HEK293 (cell line): ENCODE data around the gene TSPEAR.

Experiments
- CTCF ChIA-PET: fragments of 350-600 bp; formaldehyde crosslinking; extraction: SDS; loops from one replicate; lab custom pipeline; 2021; ENCODE audit warnings: antibody characterized with exemption; lab: Yijun Ruan, JAX
- POLR2A ChIA-PET: fragments of 300-600 bp; formaldehyde crosslinking; extraction: SDS; loops from one replicate; lab custom pipeline; 2020; ENCODE audit warnings: antibody characterized with exemption, inconsistent platforms; lab: Yijun Ruan, JAX
- H3K27ac ChIP-seq: fragments of 200-500 bp; sonication (Bioruptor generic); 2 replicates; pipeline ENCODE4 v1.5.1; 2014; ENCODE audit warnings: low read depth, low read length, control low read depth, inconsistent platforms; ENCODE audit errors: extremely low read depth
- H3K36me3 ChIP-seq, 2 experiments: fragments of 200-500 bp in 1 of 2; sonication (Bioruptor generic) in 1 of 2; 1 replicate in 1 of 2; 2 replicates in 1 of 2; pipeline ENCODE4 v1.5.1; 2014 to 2017; ENCODE audit warnings: inconsistent platforms in 2 of 2, low read length in 2 of 2; ENCODE audit not compliant: control insufficient read depth in 2 of 2, insufficient read depth in 1 of 2
- H3K4me1 ChIP-seq: fragments of 200-500 bp; sonication (Bioruptor generic); 2 replicates; pipeline ENCODE4 v1.5.1; 2014; ENCODE audit warnings: mild to moderate bottlenecking, low read length, inconsistent platforms; ENCODE audit not compliant: control insufficient read depth, insufficient read depth
- H3K4me3 ChIP-seq: 2 replicates; pipeline ENCODE4 v1.5.1; 2011; ENCODE audit warnings: low read depth, mild to moderate bottlenecking, control low read depth, low read length, moderate library complexity
- H3K9me3 ChIP-seq: fragments of 200-500 bp; sonication (Bioruptor generic); 2 replicates; pipeline ENCODE4 v1.5.1; 2014; ENCODE audit warnings: low read depth, low read length, inconsistent platforms; ENCODE audit not compliant: control insufficient read depth, insufficient read depth
- GLIS1 ChIP-seq: fragments of 450-650 bp; formaldehyde crosslinking; IDR thresholded peaks from 2 replicates; pipeline ENCODE4 v1.5.1; 2016; ENCODE audit warnings: missing biosample characterization, missing genetic modification characterization
- HOXD13 ChIP-seq: sonication (generic); formaldehyde crosslinking; IDR thresholded peaks from 2 replicates; pipeline ENCODE4 v1.8.0; 2022; ENCODE audit warnings: missing genetic modification reagents, borderline replicate concordance
- KLF1 ChIP-seq: fragments of 450-650 bp; formaldehyde crosslinking; IDR thresholded peaks from 2 replicates; pipeline ENCODE4 v1.5.1; 2016; ENCODE audit warnings: missing biosample characterization, missing genetic modification characterization
- SCRT2 ChIP-seq: fragments of 450-650 bp; formaldehyde crosslinking; IDR thresholded peaks from 2 replicates; pipeline ENCODE4 v1.5.1; 2016; ENCODE audit warnings: missing biosample characterization, missing genetic modification characterization
- ZFP37 ChIP-seq: fragments of 450-650 bp; formaldehyde crosslinking; IDR thresholded peaks from 2 replicates; pipeline ENCODE4 v1.5.1; 2016; ENCODE audit warnings: missing biosample characterization, missing genetic modification characterization
- ZNF133 ChIP-seq: fragments of 450-650 bp; formaldehyde crosslinking; IDR thresholded peaks from 2 replicates; pipeline ENCODE4 v1.5.1; 2016; ENCODE audit warnings: missing biosample characterization, missing genetic modification characterization
- ZNF341 ChIP-seq: fragments of 450-650 bp; formaldehyde crosslinking; IDR thresholded peaks from 2 replicates; pipeline ENCODE4; 2016; ENCODE audit warnings: low read depth, missing biosample characterization, missing genetic modification characterization
- ZNF560 ChIP-seq: fragments of 450-650 bp; formaldehyde crosslinking; IDR thresholded peaks from 2 replicates; pipeline ENCODE4 v1.5.1; 2017; ENCODE audit warnings: missing biosample characterization, missing genetic modification characterization, borderline replicate concordance
- ZNF658 ChIP-seq: fragments of 450-650 bp; formaldehyde crosslinking; IDR thresholded peaks from 2 replicates; pipeline ENCODE4; 2016; ENCODE audit warnings: missing biosample characterization, missing genetic modification characterization
- ZNF837 ChIP-seq: fragments of 450-650 bp; formaldehyde crosslinking; IDR thresholded peaks from 2 replicates; pipeline ENCODE4 v1.5.1; 2016; ENCODE audit warnings: missing biosample characterization, missing genetic modification characterization
- ZNF843 ChIP-seq: fragments of 450-650 bp; formaldehyde crosslinking; IDR thresholded peaks from 2 replicates; pipeline ENCODE4 v1.5.1; 2016; ENCODE audit warnings: missing biosample characterization, missing genetic modification characterization
- TF ChIP-seq, protein P1 (sequence below): fragments of 450-650 bp; formaldehyde crosslinking; IDR thresholded peaks from 2 replicates; pipeline ENCODE4 v1.5.1; 2017; ENCODE audit warnings: missing biosample characterization, missing genetic modification characterization
- TF ChIP-seq, protein P2 (sequence below): fragments of 450-650 bp; formaldehyde crosslinking; conservative IDR thresholded peaks from 2 replicates; pipeline ENCODE4 v1.5.1; 2016; ENCODE audit warnings: low read depth, missing biosample characterization, missing genetic modification characterization
- TF ChIP-seq, protein P3 (sequence below): fragments of 450-650 bp; formaldehyde crosslinking; IDR thresholded peaks from 2 replicates; pipeline ENCODE4 v1.5.1; 2016; ENCODE audit warnings: missing biosample characterization, missing genetic modification characterization

Gene TSPEAR

DNA sequence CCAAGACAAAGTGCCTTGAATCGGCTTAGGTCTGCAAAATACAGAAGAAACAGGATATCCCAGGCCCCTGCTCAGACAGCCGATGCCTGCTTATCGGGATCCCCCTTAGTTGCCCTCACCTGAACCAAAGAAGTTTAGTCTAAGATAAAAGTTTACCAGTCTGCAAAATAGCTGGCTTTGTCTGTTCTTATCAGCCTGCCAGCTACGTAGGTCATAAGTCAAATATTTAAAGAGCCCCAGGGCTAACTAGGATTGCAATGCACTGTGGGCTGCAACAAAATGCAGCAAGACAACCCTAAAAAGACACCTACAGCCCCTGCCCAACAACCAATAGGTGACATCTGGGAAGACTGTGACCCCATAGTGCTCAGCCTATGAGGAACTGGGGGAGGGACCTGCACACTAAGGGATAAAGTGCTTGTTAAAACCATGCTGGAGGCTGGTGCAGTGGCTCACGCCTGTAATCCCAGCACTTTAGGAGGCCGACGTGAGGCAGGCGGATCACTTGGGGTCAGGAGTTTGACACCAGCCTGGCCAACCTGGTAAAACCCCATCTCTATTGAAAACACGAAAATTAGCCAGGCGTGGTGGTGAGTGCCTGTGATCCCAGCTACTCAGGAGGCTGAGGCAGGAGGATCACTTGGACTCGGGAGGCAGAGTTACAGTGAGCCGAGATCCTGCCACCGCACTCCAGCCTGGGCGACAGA is 228.6 kb downstream of the TSPEAR start:
- CTCF ChIA-PET = interaction anchor here (0.7 to 1.6 kb wide), 5 partner anchors 12 to 279 kb away, joined by 3 to 6 read pairs (median 3); no protein-coding TSS in a partner anchor
- no peaks in the 10 kb centered on the region for H3K36me3 ChIP-seq
- H3K4me1 ChIP-seq = no peaks in the 10 kb centered on the region
- POLR2A ChIA-PET = interaction anchor here (0.6 kb wide), 1 partner anchor 138 kb away, joined by 4 read pairs; no protein-coding TSS in a partner anchor
- no peaks in the 10 kb centered on the region for H3K9me3 ChIP-seq
- H3K27ac ChIP-seq = no peak overlapping the region
- H3K4me3 ChIP-seq = no peak overlapping the region
- TF ChIP-seq ZNF837 (tag by site-specific recombination) = no peak
- TF ChIP-seq ZNF341 (tag by site-specific recombination) = no peak
- TF ChIP-seq GLIS1 (tag by site-specific recombination) = peak; percentile 52
- no peak for TF ChIP-seq ZNF843 (tag by site-specific recombination)
- TF ChIP-seq ZNF560 (tag by site-specific recombination) = no peak
- TF ChIP-seq ZNF658 = no peak
- no peak for TF ChIP-seq ZNF133 (tag by site-specific recombination)

DNA sequence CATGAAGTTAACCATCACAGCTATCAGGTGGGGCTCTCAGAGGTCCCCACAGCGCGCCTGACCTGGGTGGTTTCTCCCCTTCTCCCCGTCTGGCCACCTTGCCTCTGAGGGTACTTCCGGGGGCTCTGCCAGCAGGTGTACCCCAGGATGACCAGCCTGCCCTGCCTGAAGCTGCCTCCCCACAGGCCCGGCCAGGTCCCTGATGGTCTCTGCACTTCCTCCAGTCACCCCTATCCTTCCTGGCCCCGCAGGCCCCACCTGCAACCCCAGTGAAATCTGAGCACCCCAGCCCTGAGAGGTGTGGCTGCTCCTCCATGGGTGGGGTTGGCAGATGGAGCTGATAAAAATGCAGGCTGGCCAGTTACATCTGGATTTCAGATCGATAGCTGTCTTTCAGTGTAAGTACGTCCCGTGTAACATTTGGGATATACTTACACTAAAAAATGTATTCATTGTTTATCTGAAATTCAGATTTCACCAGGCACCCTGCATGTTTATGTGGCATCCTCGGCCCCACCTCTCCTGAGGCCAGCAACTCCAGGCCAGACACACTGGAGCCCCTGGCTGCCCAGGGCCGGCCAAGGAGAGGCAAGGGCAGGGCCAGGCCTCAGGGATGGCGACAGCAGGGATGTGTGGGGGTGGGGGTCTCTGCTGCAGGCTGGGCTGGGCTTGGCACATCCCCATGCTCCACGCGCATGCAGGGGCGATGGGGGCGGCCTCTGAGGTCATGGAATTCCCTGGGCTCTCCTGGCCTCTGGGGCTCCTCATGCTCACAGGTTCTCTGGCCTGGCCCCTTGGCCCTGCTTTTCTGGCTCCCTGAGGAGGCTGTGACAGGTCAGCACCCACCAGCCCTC is 230.9 kb downstream of the TSPEAR start:
- Histone ChIP-seq H3K36me3 (no peaks in the 10 kb centered on the region), H3K4me1 (no peaks in the 10 kb centered on the region), H3K4me3 (no peak overlapping the region), H3K27ac (no peak overlapping the region), H3K9me3 (no peaks in the 10 kb centered on the region)
- POLR2A ChIA-PET = no interaction called here
- CTCF ChIA-PET = interaction anchor here (0.6 to 1.9 kb wide), 11 partner anchors 10 to 313 kb away, joined by 3 to 11 read pairs (median 5); no protein-coding TSS in a partner anchor
- no peak for TF ChIP-seq ZFP37
- TF ChIP-seq SCRT2 (tag by site-specific recombination) = no peak
- TF ChIP-seq, protein P1, sequence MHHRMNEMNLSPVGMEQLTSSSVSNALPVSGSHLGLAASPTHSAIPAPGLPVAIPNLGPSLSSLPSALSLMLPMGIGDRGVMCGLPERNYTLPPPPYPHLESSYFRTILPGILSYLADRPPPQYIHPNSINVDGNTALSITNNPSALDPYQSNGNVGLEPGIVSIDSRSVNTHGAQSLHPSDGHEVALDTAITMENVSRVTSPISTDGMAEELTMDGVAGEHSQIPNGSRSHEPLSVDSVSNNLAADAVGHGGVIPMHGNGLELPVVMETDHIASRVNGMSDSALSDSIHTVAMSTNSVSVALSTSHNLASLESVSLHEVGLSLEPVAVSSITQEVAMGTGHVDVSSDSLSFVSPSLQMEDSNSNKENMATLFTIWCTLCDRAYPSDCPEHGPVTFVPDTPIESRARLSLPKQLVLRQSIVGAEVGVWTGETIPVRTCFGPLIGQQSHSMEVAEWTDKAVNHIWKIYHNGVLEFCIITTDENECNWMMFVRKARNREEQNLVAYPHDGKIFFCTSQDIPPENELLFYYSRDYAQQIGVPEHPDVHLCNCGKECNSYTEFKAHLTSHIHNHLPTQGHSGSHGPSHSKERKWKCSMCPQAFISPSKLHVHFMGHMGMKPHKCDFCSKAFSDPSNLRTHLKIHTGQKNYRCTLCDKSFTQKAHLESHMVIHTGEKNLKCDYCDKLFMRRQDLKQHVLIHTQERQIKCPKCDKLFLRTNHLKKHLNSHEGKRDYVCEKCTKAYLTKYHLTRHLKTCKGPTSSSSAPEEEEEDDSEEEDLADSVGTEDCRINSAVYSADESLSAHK (tag by site-specific recombination) = no peak
- no peak for TF ChIP-seq HOXD13 (CRISPR knock-in tag)
- TF ChIP-seq, protein P2, sequence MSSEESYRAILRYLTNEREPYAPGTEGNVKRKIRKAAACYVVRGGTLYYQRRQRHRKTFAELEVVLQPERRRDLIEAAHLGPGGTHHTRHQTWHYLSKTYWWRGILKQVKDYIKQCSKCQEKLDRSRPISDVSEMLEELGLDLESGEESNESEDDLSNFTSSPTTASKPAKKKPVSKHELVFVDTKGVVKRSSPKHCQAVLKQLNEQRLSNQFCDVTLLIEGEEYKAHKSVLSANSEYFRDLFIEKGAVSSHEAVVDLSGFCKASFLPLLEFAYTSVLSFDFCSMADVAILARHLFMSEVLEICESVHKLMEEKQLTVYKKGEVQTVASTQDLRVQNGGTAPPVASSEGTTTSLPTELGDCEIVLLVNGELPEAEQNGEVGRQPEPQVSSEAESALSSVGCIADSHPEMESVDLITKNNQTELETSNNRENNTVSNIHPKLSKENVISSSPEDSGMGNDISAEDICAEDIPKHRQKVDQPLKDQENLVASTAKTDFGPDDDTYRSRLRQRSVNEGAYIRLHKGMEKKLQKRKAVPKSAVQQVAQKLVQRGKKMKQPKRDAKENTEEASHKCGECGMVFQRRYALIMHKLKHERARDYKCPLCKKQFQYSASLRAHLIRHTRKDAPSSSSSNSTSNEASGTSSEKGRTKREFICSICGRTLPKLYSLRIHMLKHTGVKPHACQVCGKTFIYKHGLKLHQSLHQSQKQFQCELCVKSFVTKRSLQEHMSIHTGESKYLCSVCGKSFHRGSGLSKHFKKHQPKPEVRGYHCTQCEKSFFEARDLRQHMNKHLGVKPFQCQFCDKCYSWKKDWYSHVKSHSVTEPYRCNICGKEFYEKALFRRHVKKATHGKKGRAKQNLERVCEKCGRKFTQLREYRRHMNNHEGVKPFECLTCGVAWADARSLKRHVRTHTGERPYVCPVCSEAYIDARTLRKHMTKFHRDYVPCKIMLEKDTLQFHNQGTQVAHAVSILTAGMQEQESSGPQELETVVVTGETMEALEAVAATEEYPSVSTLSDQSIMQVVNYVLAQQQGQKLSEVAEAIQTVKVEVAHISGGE = no peak
- TF ChIP-seq KLF1 (tag by site-specific recombination) = peak; percentile 93
- TF ChIP-seq, protein P3, sequence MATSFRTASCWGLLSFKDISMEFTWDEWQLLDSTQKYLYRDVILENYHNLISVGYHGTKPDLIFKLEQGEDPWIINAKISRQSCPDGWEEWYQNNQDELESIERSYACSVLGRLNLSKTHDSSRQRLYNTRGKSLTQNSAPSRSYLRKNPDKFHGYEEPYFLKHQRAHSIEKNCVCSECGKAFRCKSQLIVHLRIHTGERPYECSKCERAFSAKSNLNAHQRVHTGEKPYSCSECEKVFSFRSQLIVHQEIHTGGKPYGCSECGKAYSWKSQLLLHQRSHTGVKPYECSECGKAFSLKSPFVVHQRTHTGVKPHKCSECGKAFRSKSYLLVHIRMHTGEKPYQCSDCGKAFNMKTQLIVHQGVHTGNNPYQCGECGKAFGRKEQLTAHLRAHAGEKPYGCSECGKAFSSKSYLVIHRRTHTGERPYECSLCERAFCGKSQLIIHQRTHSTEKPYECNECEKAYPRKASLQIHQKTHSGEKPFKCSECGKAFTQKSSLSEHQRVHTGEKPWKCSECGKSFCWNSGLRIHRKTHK (tag by site-specific recombination) = no peak
